CD4-positive, alpha-beta T cell (primary cell): ENCODE results near the gene AFP. TPM values are rescaled to one million over a fixed set of nuclear protein-coding genes. Genes with fewer than 3 reads are reported as not detected.

Experiments
- ATAC-seq: fragments of 200-7000 bp; cut with Tn5 transposase; one replicate; pipeline ENCODE4 v1.10.0; 2022; ENCODE audit warnings: mild to moderate bottlenecking; ENCODE audit not compliant: poor library complexity
- CTCF ChIA-PET: fragments of 350-600 bp; sonication (Branson Sonifier 250); formaldehyde crosslinking; loops from one replicate; lab custom pipeline; 2021; ENCODE audit warnings: antibody characterized with exemption, inconsistent platforms; lab: Charles Lee
- POLR2A ChIA-PET: fragments of 350-600 bp; sonication (Branson Sonifier 250); formaldehyde crosslinking; loops from one replicate; lab custom pipeline; 2021; ENCODE audit warnings: antibody characterized with exemption, inconsistent platforms; lab: Charles Lee
- DNase-seq, 14 experiments: peaks; one replicate each; pipeline ENCODE4 v3.0.0-alpha.2; 2013 to 2020; ENCODE audit warnings: mixed read lengths in 2 of 14
- H3K27ac ChIP-seq, 2 donors: one replicate each; pipeline versions ENCODE4 v1.5.1 to v1.7.0; 2013; ENCODE audit warnings: low read length in 2 of 2, low read depth in 1 of 2, mild to moderate bottlenecking in 1 of 2
- H3K27me3 ChIP-seq, 2 experiments: 1 replicate in 1 of 2; 2 replicates in 1 of 2; pipeline versions ENCODE4 v1.6.1 to v1.7.0; 2013; ENCODE audit warnings: low read length in 2 of 2, control low read depth in 1 of 2, mild to moderate bottlenecking in 1 of 2, moderate library complexity in 1 of 2; ENCODE audit not compliant: insufficient read depth in 2 of 2, control insufficient read depth in 1 of 2
- H3K36me3 ChIP-seq: one replicate; pipeline ENCODE4 v1.6.1; 2013; ENCODE audit warnings: low read length, control low read depth; ENCODE audit not compliant: insufficient read depth
- H3K4me1 ChIP-seq: one replicate; pipeline ENCODE4 v1.6.1; 2013; ENCODE audit warnings: low read length, control low read depth; ENCODE audit not compliant: insufficient read depth
- H3K4me3 ChIP-seq: one replicate; pipeline ENCODE4 v1.5.1; 2013; ENCODE audit warnings: mild to moderate bottlenecking, low read length, moderate library complexity
- H3K9me3 ChIP-seq, 2 experiments: 1 replicate in 1 of 2; 2 replicates in 1 of 2; pipeline versions ENCODE4 v1.6.1 to v1.7.0; 2013; ENCODE audit warnings: low read length in 2 of 2, mild to moderate bottlenecking in 2 of 2, control low read depth in 1 of 2, moderate library complexity in 1 of 2; ENCODE audit not compliant: control insufficient read depth in 1 of 2, insufficient read depth in 1 of 2
- H3K27ac Mint-ChIP-seq: one replicate; pipeline ENCODE4 v1.8.0; 2020; ENCODE audit warnings: mixed read lengths
- H3K27me3 Mint-ChIP-seq: one replicate; pipeline ENCODE4 v1.8.0; 2021; ENCODE audit warnings: mixed read lengths
- H3K36me3 Mint-ChIP-seq: one replicate; pipeline ENCODE4 v1.8.0; 2021; ENCODE audit warnings: low read depth, mixed read lengths
- H3K4me1 Mint-ChIP-seq: one replicate; pipeline ENCODE4 v1.8.0; 2021; ENCODE audit warnings: low read depth, mixed read lengths
- H3K4me3 Mint-ChIP-seq: one replicate; pipeline ENCODE4 v1.8.0; 2020; ENCODE audit warnings: mild to moderate bottlenecking, mixed read lengths
- H3K9me3 Mint-ChIP-seq: one replicate; pipeline ENCODE4 v1.8.0; 2020; ENCODE audit warnings: mixed read lengths
- intact Hi-C, 2 experiments: fragments of 100-400 bp; cut with DNase I in 1 of 2; cut with micrococcal nuclease in 1 of 2; formaldehyde crosslinking; loops; one replicate each; pipeline versions ENCODE4 v1.15.1 to v1.9.0; 2023 to 2025; cut with DNase I, micrococcal nuclease
- total RNA-seq, 174 experiments: library from RNA in 2 of 174; stranded (reverse) in 2 of 174; gene quantifications; one replicate each; pipeline ENCODE4 v1.2.3 and lab custom pipeline; 2021 to 2026
- TF ChIP-seq, protein P1 (sequence below): fragments of 200-600 bp; IDR thresholded peaks from one replicate; pipeline ENCODE4 v1.8.0; 2022; ENCODE audit warnings: antibody characterized with exemption, mild to moderate bottlenecking

AFP gene
- total RNA-seq, 2 experiments from 2014 or later = not detected

DNA sequence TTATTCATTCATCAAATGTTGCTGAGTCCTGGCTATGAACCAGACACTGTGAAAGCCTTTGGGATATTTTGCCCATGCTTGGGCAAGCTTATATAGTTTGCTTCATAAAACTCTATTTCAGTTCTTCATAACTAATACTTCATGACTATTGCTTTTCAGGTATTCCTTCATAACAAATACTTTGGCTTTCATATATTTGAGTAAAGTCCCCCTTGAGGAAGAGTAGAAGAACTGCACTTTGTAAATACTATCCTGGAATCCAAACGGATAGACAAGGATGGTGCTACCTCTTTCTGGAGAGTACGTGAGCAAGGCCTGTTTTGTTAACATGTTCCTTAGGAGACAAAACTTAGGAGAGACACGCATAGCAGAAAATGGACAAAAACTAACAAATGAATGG is 1.7 kb upstream of the AFP start:
- TF ChIP-seq, protein P1, sequence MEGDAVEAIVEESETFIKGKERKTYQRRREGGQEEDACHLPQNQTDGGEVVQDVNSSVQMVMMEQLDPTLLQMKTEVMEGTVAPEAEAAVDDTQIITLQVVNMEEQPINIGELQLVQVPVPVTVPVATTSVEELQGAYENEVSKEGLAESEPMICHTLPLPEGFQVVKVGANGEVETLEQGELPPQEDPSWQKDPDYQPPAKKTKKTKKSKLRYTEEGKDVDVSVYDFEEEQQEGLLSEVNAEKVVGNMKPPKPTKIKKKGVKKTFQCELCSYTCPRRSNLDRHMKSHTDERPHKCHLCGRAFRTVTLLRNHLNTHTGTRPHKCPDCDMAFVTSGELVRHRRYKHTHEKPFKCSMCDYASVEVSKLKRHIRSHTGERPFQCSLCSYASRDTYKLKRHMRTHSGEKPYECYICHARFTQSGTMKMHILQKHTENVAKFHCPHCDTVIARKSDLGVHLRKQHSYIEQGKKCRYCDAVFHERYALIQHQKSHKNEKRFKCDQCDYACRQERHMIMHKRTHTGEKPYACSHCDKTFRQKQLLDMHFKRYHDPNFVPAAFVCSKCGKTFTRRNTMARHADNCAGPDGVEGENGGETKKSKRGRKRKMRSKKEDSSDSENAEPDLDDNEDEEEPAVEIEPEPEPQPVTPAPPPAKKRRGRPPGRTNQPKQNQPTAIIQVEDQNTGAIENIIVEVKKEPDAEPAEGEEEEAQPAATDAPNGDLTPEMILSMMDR = peak; percentile 35
- DNase-seq = no peak
- Histone ChIP-seq H3K36me3 (no peaks in the 10 kb centered on the region), H3K27me3 (peaks cover 0 to 5% of the 10 kb centered on the region in 2 experiments), H3K4me3 (no peak overlapping the region), H3K4me1 (no peaks in the 10 kb centered on the region), H3K27ac (no peak overlapping the region), H3K9me3 (no peaks in the 10 kb centered on the region)
- H3K4me1 Mint-ChIP-seq = no peaks in the 10 kb centered on the region
- H3K27me3 Mint-ChIP-seq = peaks cover 11% of the 10 kb centered on the region
- ChIA-PET POLR2A (no interaction called here), CTCF (no interaction called here)
- no peak overlapping the region for H3K4me3 Mint-ChIP-seq
- no peaks in the 10 kb centered on the region for H3K36me3 Mint-ChIP-seq
- ATAC-seq = no peak
- intact Hi-C loops = loop anchor here in 1 of 2 experiments (10.0 kb wide), 1 partner anchor 730 kb away; no protein-coding TSS in a partner anchor
- H3K9me3 Mint-ChIP-seq = no peaks in the 10 kb centered on the region
- no peak overlapping the region for H3K27ac Mint-ChIP-seq

DNA sequence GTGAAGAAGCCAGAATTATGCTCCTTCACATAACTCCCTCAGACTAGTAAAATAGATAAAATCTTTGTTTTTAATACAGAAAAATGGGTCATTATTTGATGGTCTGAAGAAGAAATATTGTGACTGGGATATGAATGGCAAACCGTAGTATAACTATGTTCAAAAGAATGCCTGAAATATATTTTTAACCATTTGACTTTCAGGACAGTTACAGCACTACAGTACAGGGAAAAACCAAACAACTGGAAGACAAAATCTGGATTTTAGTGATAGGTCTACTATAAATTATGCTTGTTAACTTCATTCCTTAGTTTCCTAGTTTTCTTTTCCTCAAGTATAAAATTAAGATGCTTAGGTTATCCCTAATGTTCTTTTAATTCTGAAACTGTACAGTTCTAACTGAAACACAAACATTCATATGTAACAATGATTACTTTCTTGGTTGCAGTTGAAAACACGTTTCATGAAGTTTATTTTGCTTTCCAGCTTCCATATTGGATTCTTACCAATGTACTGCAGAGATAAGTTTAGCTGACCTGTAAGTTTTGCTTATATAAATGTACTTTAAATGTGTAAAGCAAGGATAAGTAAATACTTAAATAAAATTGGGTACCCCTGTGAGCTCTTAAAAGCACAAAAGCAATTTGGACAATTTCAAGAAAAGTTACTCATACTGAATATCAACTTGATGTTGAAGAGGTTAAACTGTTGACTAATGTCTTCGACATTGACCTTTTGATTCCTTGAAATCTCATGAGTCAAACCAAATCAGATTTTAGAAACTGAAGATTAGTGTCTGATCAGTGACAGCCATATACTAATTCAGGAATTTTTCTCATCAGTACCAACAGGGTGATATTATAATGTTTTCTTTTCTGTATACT is 895 bp downstream of the AFP start:
- H3K27me3 Mint-ChIP-seq = peaks cover 23% of the 10 kb centered on the region
- Histone ChIP-seq H3K27me3 (peaks cover 0 to 5% of the 10 kb centered on the region in 2 experiments), H3K9me3 (no peaks in the 10 kb centered on the region), H3K4me3 (no peak overlapping the region), H3K36me3 (no peaks in the 10 kb centered on the region), H3K27ac (no peak overlapping the region), H3K4me1 (no peaks in the 10 kb centered on the region)
- no peaks in the 10 kb centered on the region for H3K4me1 Mint-ChIP-seq
- no peaks in the 10 kb centered on the region for H3K9me3 Mint-ChIP-seq
- H3K36me3 Mint-ChIP-seq = no peaks in the 10 kb centered on the region
- ChIA-PET POLR2A (no interaction called here), CTCF (interaction anchor here (1.5 kb wide), 1 partner anchor 9 kb away, joined by 5 read pairs; no protein-coding TSS in a partner anchor)
- DNase-seq (no peak), ATAC-seq (no peak)
- no peak overlapping the region for H3K27ac Mint-ChIP-seq
- intact Hi-C loops = loop anchor here in 1 of 2 experiments (10.0 kb wide), 1 partner anchor 732 kb away; no protein-coding TSS in a partner anchor
- H3K4me3 Mint-ChIP-seq = no peak overlapping the region
- TF ChIP-seq, protein P1 = no peak

DNA sequence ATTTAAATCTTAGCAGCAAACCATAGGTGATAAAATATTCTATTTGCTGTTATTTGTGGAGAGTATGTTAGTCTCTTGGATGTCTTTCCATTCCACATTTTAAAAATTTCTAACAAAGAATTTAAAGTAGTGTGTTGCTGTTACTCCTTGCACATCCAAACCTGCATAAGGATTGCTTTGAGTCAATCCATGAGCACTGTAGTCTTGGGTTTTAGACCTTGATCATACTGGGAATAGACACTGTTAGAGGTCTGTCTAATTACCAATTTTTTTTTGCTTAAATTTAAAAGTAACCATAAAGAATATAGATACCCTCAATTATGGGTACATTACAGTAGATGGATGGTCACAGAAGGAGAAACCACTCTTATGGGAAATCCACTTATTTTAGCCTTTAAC is 1.5 kb downstream of the AFP start:
- CTCF ChIA-PET = interaction anchor here (1.5 kb wide), 1 partner anchor 9 kb away, joined by 5 read pairs; no protein-coding TSS in a partner anchor
- no peaks in the 10 kb centered on the region for H3K9me3 ChIP-seq

More for the DNA sequence above, 1.5 kb downstream of the AFP start:
- Mint-ChIP-seq H3K4me3 (no peak overlapping the region), H3K4me1 (no peaks in the 10 kb centered on the region), H3K27ac (no peak overlapping the region), H3K27me3 (peaks cover 19% of the 10 kb centered on the region), H3K36me3 (no peaks in the 10 kb centered on the region), H3K9me3 (no peaks in the 10 kb centered on the region)
- intact Hi-C loops = loop anchor here in 1 of 2 experiments (10.0 kb wide), 1 partner anchor 733 kb away; no protein-coding TSS in a partner anchor
- TF ChIP-seq, protein P1 = no peak
- H3K27ac ChIP-seq = no peak overlapping the region
- peaks cover 0 to 5% of the 10 kb centered on the region in 2 experiments for H3K27me3 ChIP-seq
- no peaks in the 10 kb centered on the region for H3K36me3 ChIP-seq
- DNase-seq (no peak), ATAC-seq (no peak)
- H3K4me3 ChIP-seq = no peak overlapping the region
- POLR2A ChIA-PET = no interaction called here
- H3K4me1 ChIP-seq = no peaks in the 10 kb centered on the region
